HepG2 (cell line): ENCODE data around the gene RBBP9. TPM values are rescaled to one million over a fixed set of nuclear protein-coding genes. Genes with fewer than 3 reads are reported as not detected.

ENCODE experiments used
- FOXK1 ChIP-seq: sonication (generic); formaldehyde crosslinking; IDR thresholded peaks from 2 replicates; pipeline ENCODE4 v1.4.0; 2020; ENCODE audit warnings: low read depth, missing genetic modification reagents, borderline replicate concordance
- FOXK2 ChIP-seq: fragments of 450-650 bp; IDR thresholded peaks from 2 replicates; pipeline ENCODE4 v1.6.1; 2016
- HOXA3 ChIP-seq: sonication (generic); formaldehyde crosslinking; IDR thresholded peaks from 2 replicates; pipeline ENCODE4 v1.5.0; 2020; ENCODE audit warnings: missing genetic modification reagents
- KAT8 ChIP-seq: IDR thresholded peaks from 2 replicates; pipeline ENCODE4 v1.6.1; 2016; ENCODE audit warnings: missing genetic modification reagents, missing compliant biosample characterization
- SAP130 ChIP-seq: IDR thresholded peaks from 2 replicates; pipeline ENCODE4 v1.6.1; 2016; ENCODE audit warnings: low read depth
- SOX13 ChIP-seq, 3 experiments: fragments of 450-650 bp in 1 of 3; sonication (generic) in 1 of 3; formaldehyde crosslinking in 1 of 3; IDR thresholded peaks in 2 of 3; conservative IDR thresholded peaks in 1 of 3; 2 replicates each; pipeline versions ENCODE4 v1.5.0 to v1.6.1; 2016 to 2020; ENCODE audit warnings: antibody characterized with exemption in 1 of 3, mild to moderate bottlenecking in 1 of 3, missing compliant biosample characterization in 1 of 3, missing genetic modification reagents in 1 of 3, moderate library complexity in 1 of 3
- WIZ ChIP-seq: sonication (generic); formaldehyde crosslinking; IDR thresholded peaks from 2 replicates; pipeline ENCODE4 v1.5.1; 2020; ENCODE audit warnings: mild to moderate bottlenecking, missing genetic modification reagents
- YY1 ChIP-seq: IDR thresholded peaks from 2 replicates; pipeline ENCODE4 v1.6.1; 2011; ENCODE audit warnings: low read length, low read depth, moderate library complexity, mild to moderate bottlenecking; ENCODE audit not compliant: insufficient read depth, insufficient replicate concordance
- ZNF274 ChIP-seq: sonication (generic); formaldehyde crosslinking; IDR thresholded peaks from 2 replicates; pipeline ENCODE4 v1.5.1; 2020; ENCODE audit warnings: mild to moderate bottlenecking, missing genetic modification reagents
- ZNF335 ChIP-seq: sonication (generic); formaldehyde crosslinking; IDR thresholded peaks from 2 replicates; pipeline ENCODE4 v1.4.0; 2020; ENCODE audit warnings: missing genetic modification reagents
- ZNF619 ChIP-seq: sonication (generic); formaldehyde crosslinking; IDR thresholded peaks from 2 replicates; pipeline ENCODE4 v1.4.0; 2020; ENCODE audit warnings: mild to moderate bottlenecking, missing genetic modification reagents
- ZSCAN12 ChIP-seq: sonication (generic); formaldehyde crosslinking; IDR thresholded peaks from 2 replicates; pipeline ENCODE4 v1.9.0; 2021; ENCODE audit warnings: mild to moderate bottlenecking, missing genetic modification reagents
- ZSCAN31 ChIP-seq: sonication (generic); formaldehyde crosslinking; IDR thresholded peaks from 2 replicates; pipeline ENCODE4 v1.5.0; 2020; ENCODE audit warnings: low read depth, mild to moderate bottlenecking, missing genetic modification reagents
- polyA plus RNA-seq, 8 experiments: library from polyadenylated mRNA; depleted of rRNA in 3 of 8; stranded (reverse) in 7 of 8; unstranded in 1 of 8; fragments of >200 nt; fragmentation: Illumina TruSeq in 4 of 8; extraction: Trizol in 4 of 8; gene quantifications; 2 replicates each; pipeline versions ENCODE4 v1.2.1 to v1.2.3, GENCODE V29; 2011 to 2016; ENCODE audit warnings: low read depth in 4 of 8, missing spikeins in 1 of 8, mixed read lengths in 1 of 8; ENCODE audit not compliant: insufficient read depth in 1 of 8
- total RNA-seq, 5 experiments: library from RNA; depleted of rRNA; stranded (reverse); fragments of >200 nt; fragmentation: Illumina TruSeq; extraction: Trizol; gene quantifications; 2 replicates each; pipeline ENCODE4 v1.2.3, GENCODE V29; 2016; ENCODE audit warnings: low read depth in 1 of 5
- TF ChIP-seq, protein P1 (sequence below): sonication (generic); formaldehyde crosslinking; IDR thresholded peaks from 2 replicates; pipeline ENCODE4 v1.4.0; 2020; ENCODE audit warnings: missing genetic modification reagents
- TF ChIP-seq, protein P2 (sequence below): IDR thresholded peaks from 2 replicates; pipeline ENCODE4 v1.4.0; 2020; ENCODE audit warnings: mild to moderate bottlenecking, missing genetic modification reagents
- TF ChIP-seq, protein P3 (sequence below): sonication (generic); formaldehyde crosslinking; IDR thresholded peaks from 2 replicates; pipeline ENCODE4 v1.4.0; 2020; ENCODE audit warnings: missing genetic modification reagents
- TF ChIP-seq, protein P4 (sequence below): sonication (generic); formaldehyde crosslinking; IDR thresholded peaks from 2 replicates; pipeline ENCODE4 v1.4.0; 2020; ENCODE audit warnings: missing genetic modification reagents
- TF ChIP-seq, protein P5 (sequence below): sonication (generic); formaldehyde crosslinking; IDR thresholded peaks from 2 replicates; pipeline ENCODE4 v1.8.1; 2023; ENCODE audit warnings: mild to moderate bottlenecking, missing genetic modification reagents, borderline replicate concordance

The RBBP9 gene
- total and polyA plus RNA-seq, 2 of the 13 experiments (the other 11 are each of a cell fraction or from before 2014, with no cell fraction given): 28.0 to 56.3 TPM

DNA sequence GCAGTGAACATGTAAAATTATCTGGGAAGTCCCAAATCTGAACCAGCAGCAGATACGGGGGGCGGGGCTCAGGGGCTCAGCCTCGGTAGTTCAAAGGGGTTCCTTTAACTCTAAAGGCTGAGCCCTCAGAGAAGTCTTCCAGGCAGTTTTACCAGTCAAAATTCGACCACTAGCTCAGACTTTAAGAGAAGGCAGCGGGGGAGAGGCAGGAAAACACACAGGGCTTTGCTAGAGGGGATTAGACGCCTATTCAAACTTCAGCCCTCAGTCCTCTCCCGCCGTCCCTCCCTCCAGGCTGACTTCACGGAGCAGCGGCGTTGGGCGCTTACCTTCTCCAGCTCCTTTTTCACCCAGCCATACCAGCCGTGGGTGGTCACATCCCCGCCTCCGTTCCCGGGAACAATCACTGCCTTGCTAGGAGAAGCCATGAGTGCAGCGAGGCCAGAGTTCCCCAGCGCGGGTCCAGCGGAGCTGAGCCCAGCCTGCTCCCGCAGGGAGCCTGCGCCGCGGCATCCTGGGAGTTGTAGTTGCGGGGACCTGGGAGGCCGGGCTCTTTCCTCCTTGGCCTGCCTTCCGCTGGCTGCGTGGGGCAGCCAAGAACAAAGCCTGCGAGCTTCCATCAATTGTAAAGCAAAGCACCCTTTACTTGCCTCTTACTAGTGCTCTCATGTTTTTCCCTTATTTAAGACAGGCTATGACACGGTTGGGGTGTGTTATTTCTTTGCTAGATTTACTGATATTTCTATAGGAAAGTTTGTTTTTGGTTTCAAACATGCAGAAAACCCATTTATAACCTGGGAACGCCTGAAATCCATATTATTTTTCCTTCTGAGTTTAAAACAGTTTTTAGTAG lies at the start of gene RBBP9 (continued):
- TF ChIP-seq, protein P1, sequence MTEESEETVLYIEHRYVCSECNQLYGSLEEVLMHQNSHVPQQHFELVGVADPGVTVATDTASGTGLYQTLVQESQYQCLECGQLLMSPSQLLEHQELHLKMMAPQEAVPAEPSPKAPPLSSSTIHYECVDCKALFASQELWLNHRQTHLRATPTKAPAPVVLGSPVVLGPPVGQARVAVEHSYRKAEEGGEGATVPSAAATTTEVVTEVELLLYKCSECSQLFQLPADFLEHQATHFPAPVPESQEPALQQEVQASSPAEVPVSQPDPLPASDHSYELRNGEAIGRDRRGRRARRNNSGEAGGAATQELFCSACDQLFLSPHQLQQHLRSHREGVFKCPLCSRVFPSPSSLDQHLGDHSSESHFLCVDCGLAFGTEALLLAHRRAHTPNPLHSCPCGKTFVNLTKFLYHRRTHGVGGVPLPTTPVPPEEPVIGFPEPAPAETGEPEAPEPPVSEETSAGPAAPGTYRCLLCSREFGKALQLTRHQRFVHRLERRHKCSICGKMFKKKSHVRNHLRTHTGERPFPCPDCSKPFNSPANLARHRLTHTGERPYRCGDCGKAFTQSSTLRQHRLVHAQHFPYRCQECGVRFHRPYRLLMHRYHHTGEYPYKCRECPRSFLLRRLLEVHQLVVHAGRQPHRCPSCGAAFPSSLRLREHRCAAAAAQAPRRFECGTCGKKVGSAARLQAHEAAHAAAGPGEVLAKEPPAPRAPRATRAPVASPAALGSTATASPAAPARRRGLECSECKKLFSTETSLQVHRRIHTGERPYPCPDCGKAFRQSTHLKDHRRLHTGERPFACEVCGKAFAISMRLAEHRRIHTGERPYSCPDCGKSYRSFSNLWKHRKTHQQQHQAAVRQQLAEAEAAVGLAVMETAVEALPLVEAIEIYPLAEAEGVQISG (CRISPR knock-in tag): peak; percentile 97
- TF ChIP-seq SOX13 (IDR thresholded peaks at IDR 0.05) (no peak), SOX13 (CRISPR knock-in tag; conservative IDR thresholded peaks at IDR 0.05 in 1 of 2, IDR thresholded peaks at IDR 0.05 in 1 of 2) (peak in 1 of 2 experiments; percentile 72; a peak in 2 of 4 replicates), FOXK2 (no peak), WIZ (CRISPR knock-in tag) (0 out of 2 replicates have a peak, but pooled peaks have one; percentile 83), ZNF274 (CRISPR knock-in tag) (peak; percentile 97), FOXK1 (CRISPR knock-in tag) (peak; percentile 50; the same call in 1 of the 2 replicates), HOXA3 (CRISPR knock-in tag) (peak; percentile 95), ZNF619 (CRISPR knock-in tag) (peak; percentile 92), KAT8 (CRISPR knock-in tag) (peak; percentile 94), ZSCAN31 (peak; percentile 88), ZSCAN12 (0 out of 2 replicates have a peak, but pooled peaks have one; percentile 51), ZNF335 (CRISPR knock-in tag) (peak; percentile 99), SAP130 (CRISPR knock-in tag) (peak; percentile 95), YY1 (peak; percentile 99)
- TF ChIP-seq, protein P2, sequence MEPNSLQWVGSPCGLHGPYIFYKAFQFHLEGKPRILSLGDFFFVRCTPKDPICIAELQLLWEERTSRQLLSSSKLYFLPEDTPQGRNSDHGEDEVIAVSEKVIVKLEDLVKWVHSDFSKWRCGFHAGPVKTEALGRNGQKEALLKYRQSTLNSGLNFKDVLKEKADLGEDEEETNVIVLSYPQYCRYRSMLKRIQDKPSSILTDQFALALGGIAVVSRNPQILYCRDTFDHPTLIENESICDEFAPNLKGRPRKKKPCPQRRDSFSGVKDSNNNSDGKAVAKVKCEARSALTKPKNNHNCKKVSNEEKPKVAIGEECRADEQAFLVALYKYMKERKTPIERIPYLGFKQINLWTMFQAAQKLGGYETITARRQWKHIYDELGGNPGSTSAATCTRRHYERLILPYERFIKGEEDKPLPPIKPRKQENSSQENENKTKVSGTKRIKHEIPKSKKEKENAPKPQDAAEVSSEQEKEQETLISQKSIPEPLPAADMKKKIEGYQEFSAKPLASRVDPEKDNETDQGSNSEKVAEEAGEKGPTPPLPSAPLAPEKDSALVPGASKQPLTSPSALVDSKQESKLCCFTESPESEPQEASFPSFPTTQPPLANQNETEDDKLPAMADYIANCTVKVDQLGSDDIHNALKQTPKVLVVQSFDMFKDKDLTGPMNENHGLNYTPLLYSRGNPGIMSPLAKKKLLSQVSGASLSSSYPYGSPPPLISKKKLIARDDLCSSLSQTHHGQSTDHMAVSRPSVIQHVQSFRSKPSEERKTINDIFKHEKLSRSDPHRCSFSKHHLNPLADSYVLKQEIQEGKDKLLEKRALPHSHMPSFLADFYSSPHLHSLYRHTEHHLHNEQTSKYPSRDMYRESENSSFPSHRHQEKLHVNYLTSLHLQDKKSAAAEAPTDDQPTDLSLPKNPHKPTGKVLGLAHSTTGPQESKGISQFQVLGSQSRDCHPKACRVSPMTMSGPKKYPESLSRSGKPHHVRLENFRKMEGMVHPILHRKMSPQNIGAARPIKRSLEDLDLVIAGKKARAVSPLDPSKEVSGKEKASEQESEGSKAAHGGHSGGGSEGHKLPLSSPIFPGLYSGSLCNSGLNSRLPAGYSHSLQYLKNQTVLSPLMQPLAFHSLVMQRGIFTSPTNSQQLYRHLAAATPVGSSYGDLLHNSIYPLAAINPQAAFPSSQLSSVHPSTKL: peak; percentile 76
- TF ChIP-seq, protein P3, sequence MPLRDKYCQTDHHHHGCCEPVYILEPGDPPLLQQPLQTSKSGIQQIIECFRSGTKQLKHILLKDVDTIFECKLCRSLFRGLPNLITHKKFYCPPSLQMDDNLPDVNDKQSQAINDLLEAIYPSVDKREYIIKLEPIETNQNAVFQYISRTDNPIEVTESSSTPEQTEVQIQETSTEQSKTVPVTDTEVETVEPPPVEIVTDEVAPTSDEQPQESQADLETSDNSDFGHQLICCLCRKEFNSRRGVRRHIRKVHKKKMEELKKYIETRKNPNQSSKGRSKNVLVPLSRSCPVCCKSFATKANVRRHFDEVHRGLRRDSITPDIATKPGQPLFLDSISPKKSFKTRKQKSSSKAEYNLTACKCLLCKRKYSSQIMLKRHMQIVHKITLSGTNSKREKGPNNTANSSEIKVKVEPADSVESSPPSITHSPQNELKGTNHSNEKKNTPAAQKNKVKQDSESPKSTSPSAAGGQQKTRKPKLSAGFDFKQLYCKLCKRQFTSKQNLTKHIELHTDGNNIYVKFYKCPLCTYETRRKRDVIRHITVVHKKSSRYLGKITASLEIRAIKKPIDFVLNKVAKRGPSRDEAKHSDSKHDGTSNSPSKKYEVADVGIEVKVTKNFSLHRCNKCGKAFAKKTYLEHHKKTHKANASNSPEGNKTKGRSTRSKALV (CRISPR knock-in tag): peak; percentile 77
- TF ChIP-seq, protein P4, sequence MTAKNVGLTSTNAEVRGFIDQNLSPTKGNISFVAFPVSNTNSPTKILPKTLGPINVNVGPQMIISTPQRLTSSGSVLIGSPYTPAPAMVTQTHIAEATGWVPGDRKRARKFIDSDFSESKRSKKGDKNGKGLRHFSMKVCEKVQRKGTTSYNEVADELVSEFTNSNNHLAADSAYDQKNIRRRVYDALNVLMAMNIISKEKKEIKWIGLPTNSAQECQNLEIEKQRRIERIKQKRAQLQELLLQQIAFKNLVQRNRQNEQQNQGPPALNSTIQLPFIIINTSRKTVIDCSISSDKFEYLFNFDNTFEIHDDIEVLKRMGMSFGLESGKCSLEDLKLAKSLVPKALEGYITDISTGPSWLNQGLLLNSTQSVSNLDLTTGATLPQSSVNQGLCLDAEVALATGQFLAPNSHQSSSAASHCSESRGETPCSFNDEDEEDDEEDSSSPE (CRISPR knock-in tag): peak; percentile 90
- TF ChIP-seq, protein P5, sequence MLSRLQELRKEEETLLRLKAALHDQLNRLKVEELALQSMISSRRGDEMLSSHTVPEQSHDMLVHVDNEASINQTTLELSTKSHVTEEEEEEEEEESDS (CRISPR knock-in tag): 0 out of 2 replicates have a peak, but pooled peaks have one; percentile 80
